Endodermal cell (in vitro differentiated cells): ENCODE data around the gene RPL38. TPM values are rescaled to one million over a fixed set of nuclear protein-coding genes. Genes with fewer than 3 reads are reported as not detected.

Experiments used
- DNase-seq: peaks from one replicate; pipeline ENCODE4 v3.0.0-alpha.2; 2017
- H3K27ac ChIP-seq: 2 replicates; pipeline ENCODE4 v1.5.1; 2013; ENCODE audit warnings: mild to moderate bottlenecking, low read depth, low read length, moderate library complexity
- H3K27me3 ChIP-seq: 2 replicates; pipeline ENCODE4 v1.6.1; 2013; ENCODE audit warnings: mild to moderate bottlenecking, low read length, moderate library complexity; ENCODE audit not compliant: insufficient read depth, control insufficient read depth, poor library complexity, severe bottlenecking
- H3K36me3 ChIP-seq: 2 replicates; pipeline ENCODE4 v1.7.0; 2013; ENCODE audit warnings: mild to moderate bottlenecking, low read length, moderate library complexity; ENCODE audit not compliant: control insufficient read depth, insufficient read depth
- H3K4me1 ChIP-seq: one replicate; pipeline ENCODE4 v1.7.0; 2013; ENCODE audit warnings: low read length; ENCODE audit not compliant: control insufficient read depth, insufficient read depth
- H3K4me3 ChIP-seq: 2 replicates; pipeline ENCODE4 v1.5.1; 2013; ENCODE audit warnings: mild to moderate bottlenecking, low read length, moderate library complexity
- H3K9ac ChIP-seq: 2 replicates; pipeline ENCODE4 v1.6.1; 2013; ENCODE audit warnings: mild to moderate bottlenecking, low read length, moderate library complexity; ENCODE audit not compliant: poor library complexity, severe bottlenecking; ENCODE audit errors: extremely low read depth
- H3K9me3 ChIP-seq: 2 replicates; pipeline ENCODE4 v1.6.1; 2013; ENCODE audit warnings: mild to moderate bottlenecking, low read length, moderate library complexity; ENCODE audit not compliant: control insufficient read depth
- H3K27ac Mint-ChIP-seq: 2 replicates; pipeline ENCODE4 v1.8.0; 2020; ENCODE audit warnings: mixed read lengths
- H3K27me3 Mint-ChIP-seq: 2 replicates; pipeline ENCODE4 v1.8.0; 2021; ENCODE audit warnings: mild to moderate bottlenecking, mixed read lengths; ENCODE audit not compliant: insufficient read depth
- H3K36me3 Mint-ChIP-seq: 2 replicates; pipeline ENCODE4 v1.8.0; 2020; ENCODE audit warnings: low read depth, mixed read lengths
- H3K4me1 Mint-ChIP-seq: 2 replicates; pipeline ENCODE4 v1.8.0; 2020; ENCODE audit warnings: mixed read lengths
- H3K4me3 Mint-ChIP-seq: 2 replicates; pipeline ENCODE4 v1.8.0; 2020; ENCODE audit warnings: mild to moderate bottlenecking, moderate library complexity, mixed read lengths
- H3K9me3 Mint-ChIP-seq: 2 replicates; pipeline ENCODE4 v1.8.0; 2020; ENCODE audit warnings: mild to moderate bottlenecking, mixed read lengths
- WGBS, 2 experiments: methylation state at CpG; one replicate each; pipeline versions ENCODE4 v1.1.5 to v1.1.7; 2013; ENCODE audit warnings: missing lambda C conversion rate in 2 of 2, mixed read lengths in 1 of 2; ENCODE audit not compliant: insufficient coverage in 1 of 2, insufficient read length in 1 of 2; 5-methylcytosine and 5-hydroxymethylcytosine counted together
- total RNA-seq, 2 donors: library from RNA; stranded (reverse); fragmentation: NEBNext Ultra II Directional in 1 of 2; extraction: Animal tissue kit (Norgen Biotek cat#: 25700) in 1 of 2; gene quantifications; 2 replicates in 1 of 2; 3 replicates in 1 of 2; pipeline ENCODE4 v1.2.1, GENCODE V29; 2021
- TF ChIP-seq, protein P1 (sequence below): fragments of 200-600 bp; sonication (generic); conservative IDR thresholded peaks from 2 replicates; pipeline ENCODE4 v1.5.0; 2021; ENCODE audit warnings: antibody characterized with exemption, mild to moderate bottlenecking

RPL38 gene
- total RNA-seq, 2 donors from 2014 or later: 1,155 to 1,199 TPM

DNA sequence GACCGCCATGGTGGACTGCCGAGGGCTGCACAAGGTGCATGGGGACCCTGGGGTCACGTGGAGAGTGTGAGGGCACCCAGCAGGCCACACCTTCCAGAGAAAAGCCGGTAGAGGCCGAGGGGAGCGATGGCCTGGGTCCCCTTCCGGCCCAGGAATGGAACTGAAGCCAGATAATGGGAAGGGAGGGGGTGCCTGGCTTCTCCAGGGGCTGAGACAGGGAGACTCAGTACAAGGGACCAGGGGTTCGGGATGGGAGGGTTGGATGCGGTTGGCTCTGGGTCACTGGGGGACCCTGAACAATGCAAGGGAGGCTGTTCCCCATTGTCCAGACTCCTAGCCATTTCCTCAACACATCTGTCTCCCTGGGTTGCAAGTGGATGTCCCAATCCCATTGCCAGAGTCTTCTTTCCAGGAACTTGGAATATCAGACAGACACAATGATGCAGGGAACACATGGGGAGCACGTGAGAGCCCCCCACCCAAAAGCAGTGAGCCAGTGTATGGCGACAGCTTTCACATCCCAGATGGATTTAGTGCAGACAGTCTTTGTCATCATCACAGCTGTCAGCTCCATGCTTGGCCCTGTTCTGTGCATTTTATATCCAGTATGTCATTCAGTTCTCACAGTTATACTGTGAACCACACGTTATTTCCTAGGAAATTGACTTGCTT lies 47.0 kb downstream of the RPL38 start:
- Histone ChIP-seq H3K27ac (no peak overlapping the region), H3K4me3 (no peak overlapping the region), H3K4me1 (no peaks in the 10 kb centered on the region), H3K9me3 (no peaks in the 10 kb centered on the region), H3K27me3 (no peaks in the 10 kb centered on the region), H3K9ac (no peak overlapping the region), H3K36me3 (no peaks in the 10 kb centered on the region)
- Mint-ChIP-seq H3K36me3 (no peaks in the 10 kb centered on the region), H3K27me3 (peaks cover 18% of the 10 kb centered on the region), H3K9me3 (peaks cover 4% of the 10 kb centered on the region), H3K4me1 (peaks cover 5% of the 10 kb centered on the region), H3K27ac (no peak overlapping the region), H3K4me3 (no peak overlapping the region)
- no peak for DNase-seq
- 76 to 93% methylated on average over 4 to 12 of the region's 12 CpGs for WGBS, 2 experiments
- TF ChIP-seq, protein P1, sequence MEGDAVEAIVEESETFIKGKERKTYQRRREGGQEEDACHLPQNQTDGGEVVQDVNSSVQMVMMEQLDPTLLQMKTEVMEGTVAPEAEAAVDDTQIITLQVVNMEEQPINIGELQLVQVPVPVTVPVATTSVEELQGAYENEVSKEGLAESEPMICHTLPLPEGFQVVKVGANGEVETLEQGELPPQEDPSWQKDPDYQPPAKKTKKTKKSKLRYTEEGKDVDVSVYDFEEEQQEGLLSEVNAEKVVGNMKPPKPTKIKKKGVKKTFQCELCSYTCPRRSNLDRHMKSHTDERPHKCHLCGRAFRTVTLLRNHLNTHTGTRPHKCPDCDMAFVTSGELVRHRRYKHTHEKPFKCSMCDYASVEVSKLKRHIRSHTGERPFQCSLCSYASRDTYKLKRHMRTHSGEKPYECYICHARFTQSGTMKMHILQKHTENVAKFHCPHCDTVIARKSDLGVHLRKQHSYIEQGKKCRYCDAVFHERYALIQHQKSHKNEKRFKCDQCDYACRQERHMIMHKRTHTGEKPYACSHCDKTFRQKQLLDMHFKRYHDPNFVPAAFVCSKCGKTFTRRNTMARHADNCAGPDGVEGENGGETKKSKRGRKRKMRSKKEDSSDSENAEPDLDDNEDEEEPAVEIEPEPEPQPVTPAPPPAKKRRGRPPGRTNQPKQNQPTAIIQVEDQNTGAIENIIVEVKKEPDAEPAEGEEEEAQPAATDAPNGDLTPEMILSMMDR: no peak

DNA sequence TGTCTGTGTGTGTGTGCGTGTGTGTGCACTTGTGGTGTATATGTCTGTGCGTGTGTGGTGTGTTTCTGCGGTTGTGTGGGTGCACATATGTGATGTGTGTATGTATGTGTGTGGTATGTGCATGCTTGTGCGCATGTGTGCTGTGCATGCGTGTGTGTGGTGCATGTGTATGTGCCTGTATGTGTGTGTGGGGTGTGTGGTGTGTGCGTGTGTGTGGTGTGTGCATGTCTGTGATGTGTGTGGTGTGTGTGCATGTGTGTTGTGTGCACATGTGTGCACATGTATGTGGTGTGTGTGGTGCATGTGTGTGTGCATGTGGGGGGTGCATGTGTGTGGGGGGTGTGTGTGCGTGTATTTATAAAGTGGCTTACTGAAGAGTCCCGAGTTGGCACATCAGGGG lies 47.6 kb downstream of the RPL38 start:
- Histone ChIP-seq H3K27me3 (no peaks in the 10 kb centered on the region), H3K9me3 (no peaks in the 10 kb centered on the region), H3K4me3 (no peak overlapping the region), H3K4me1 (no peaks in the 10 kb centered on the region), H3K27ac (no peak overlapping the region), H3K36me3 (no peaks in the 10 kb centered on the region), H3K9ac (no peak overlapping the region)
- Mint-ChIP-seq H3K4me3 (no peak overlapping the region), H3K4me1 (peaks cover 2% of the 10 kb centered on the region), H3K27ac (no peak overlapping the region), H3K9me3 (peaks cover 4% of the 10 kb centered on the region), H3K36me3 (no peaks in the 10 kb centered on the region), H3K27me3 (peaks cover 15% of the 10 kb centered on the region)
- 87 to 100% methylated on average over 2 to 8 of the region's 8 CpGs for WGBS, 2 experiments
- TF ChIP-seq, protein P1: no peak
- DNase-seq: no peak

DNA sequence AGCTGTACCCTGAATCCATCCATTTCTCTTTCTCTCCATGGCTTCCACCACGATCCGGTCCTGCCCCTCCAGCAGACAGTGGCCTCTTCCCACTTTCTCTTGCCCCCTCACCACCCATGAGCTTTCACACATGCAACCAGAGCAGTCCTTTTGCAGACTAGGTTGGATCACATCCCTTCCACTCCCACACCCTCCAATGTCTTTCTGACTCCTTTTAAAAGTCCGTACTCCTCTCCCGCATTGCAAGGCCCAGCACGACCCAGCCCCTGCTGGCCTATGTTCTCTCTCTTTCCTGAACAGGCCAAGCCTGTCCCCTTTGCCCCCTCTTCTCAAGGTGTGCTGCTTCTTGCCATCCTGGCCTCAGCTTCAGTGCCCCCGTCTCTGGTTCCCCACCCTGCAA lies 48.1 kb downstream of the RPL38 start:
- DNase-seq: no peak
- peaks cover 2% of the 10 kb centered on the region for H3K4me1 Mint-ChIP-seq

More for the DNA sequence above, 48.1 kb downstream of the RPL38 start:
- Histone ChIP-seq H3K9me3 (no peaks in the 10 kb centered on the region), H3K36me3 (no peaks in the 10 kb centered on the region), H3K27ac (no peak overlapping the region), H3K4me1 (no peaks in the 10 kb centered on the region), H3K4me3 (no peak overlapping the region), H3K9ac (no peak overlapping the region), H3K27me3 (no peaks in the 10 kb centered on the region)
- Mint-ChIP-seq H3K27me3 (peaks cover 10% of the 10 kb centered on the region), H3K9me3 (peaks cover 2% of the 10 kb centered on the region), H3K4me3 (no peak overlapping the region), H3K27ac (no peak overlapping the region), H3K36me3 (no peaks in the 10 kb centered on the region)
- TF ChIP-seq, protein P1: no peak
- WGBS, 2 experiments: 90% methylated on average over 6 of the region's 6 CpGs
